MM.1S (cell line): ENCODE measurements around the gene TMEM175.

Experiments
- DNase-seq: peaks from one replicate; pipeline ENCODE4 v3.0.0-alpha.2; 2015
- H2AFZ ChIP-seq: fragments of 300-600 bp; sonication (generic); 2 replicates; pipeline ENCODE4 v1.6.0; 2016; ENCODE audit warnings: antibody characterized with exemption, low read length
- H3F3A ChIP-seq: fragments of 300-600 bp; sonication (generic); 2 replicates; pipeline ENCODE4 v1.6.1; 2016; ENCODE audit warnings: mild to moderate bottlenecking, antibody characterized with exemption, low read length, moderate library complexity, mixed read lengths; ENCODE audit not compliant: insufficient read depth
- H3K27ac ChIP-seq: fragments of 300-600 bp; sonication (generic); 2 replicates; pipeline ENCODE4 v1.5.1; 2016; ENCODE audit warnings: mild to moderate bottlenecking, low read length
- H3K27me3 ChIP-seq: fragments of 300-600 bp; sonication (generic); replicated peaks from 2 replicates; pipeline ENCODE4 v1.6.0; 2016; ENCODE audit warnings: low read length; ENCODE audit not compliant: insufficient read depth
- H3K36me3 ChIP-seq: fragments of 300-600 bp; sonication (generic); replicated peaks from 2 replicates; pipeline ENCODE4 v1.6.1; 2016; ENCODE audit warnings: mild to moderate bottlenecking, low read length, mixed read lengths; ENCODE audit not compliant: insufficient read depth
- H3K4me1 ChIP-seq: fragments of 300-600 bp; sonication (generic); 2 replicates; pipeline ENCODE4 v1.6.1; 2016; ENCODE audit warnings: low read length, mixed read lengths
- H3K4me2 ChIP-seq: fragments of 300-600 bp; sonication (generic); 2 replicates; pipeline ENCODE4 v1.6.0; 2016; ENCODE audit warnings: low read depth, low read length
- H3K4me3 ChIP-seq: fragments of 300-600 bp; sonication (generic); 2 replicates; pipeline ENCODE4 v1.5.1; 2016; ENCODE audit warnings: low read length, mixed read lengths
- H3K79me2 ChIP-seq: fragments of 300-600 bp; sonication (generic); 2 replicates; pipeline ENCODE4 v1.6.1; 2016; ENCODE audit warnings: mixed run types, low read length, mixed read lengths
- H3K9ac ChIP-seq: fragments of 300-600 bp; sonication (generic); 2 replicates; pipeline ENCODE4 v1.6.1; 2016; ENCODE audit warnings: low read length, mixed read lengths
- H3K9me2 ChIP-seq: fragments of 300-600 bp; sonication (generic); replicated peaks from 2 replicates; pipeline ENCODE4 v1.6.1; 2016; ENCODE audit warnings: mild to moderate bottlenecking, low read length, mixed read lengths; ENCODE audit not compliant: insufficient read depth
- H3K9me3 ChIP-seq: fragments of 300-600 bp; sonication (generic); replicated peaks from 2 replicates; pipeline ENCODE4 v1.6.1; 2016; ENCODE audit warnings: mild to moderate bottlenecking, low read length, mixed read lengths; ENCODE audit not compliant: insufficient read depth
- H4K20me1 ChIP-seq: fragments of 300-600 bp; sonication (generic); 2 replicates; pipeline ENCODE4 v1.6.1; 2016; ENCODE audit warnings: mild to moderate bottlenecking, low read length, moderate library complexity, mixed read lengths; ENCODE audit not compliant: insufficient read depth
- EZH2 ChIP-seq: fragments of 300-600 bp; sonication (generic); optimal IDR thresholded peaks from 2 replicates; pipeline ENCODE3; 2017; ENCODE audit warnings: low read depth, mild to moderate bottlenecking, antibody characterized with exemption, low read length, mixed read lengths
- EZH2phosphoT487 ChIP-seq: fragments of 300-600 bp; sonication (generic); IDR thresholded peaks from 2 replicates; pipeline ENCODE4 v1.6.1; 2018; ENCODE audit warnings: antibody characterized with exemption, low read length
- TF ChIP-seq, protein P1 (sequence below): fragments of 300-600 bp; sonication (generic); IDR thresholded peaks from 2 replicates; pipeline ENCODE4 v1.5.1; 2016; ENCODE audit warnings: antibody characterized with exemption, low read length, mixed read lengths

The TMEM175 gene

DNA sequence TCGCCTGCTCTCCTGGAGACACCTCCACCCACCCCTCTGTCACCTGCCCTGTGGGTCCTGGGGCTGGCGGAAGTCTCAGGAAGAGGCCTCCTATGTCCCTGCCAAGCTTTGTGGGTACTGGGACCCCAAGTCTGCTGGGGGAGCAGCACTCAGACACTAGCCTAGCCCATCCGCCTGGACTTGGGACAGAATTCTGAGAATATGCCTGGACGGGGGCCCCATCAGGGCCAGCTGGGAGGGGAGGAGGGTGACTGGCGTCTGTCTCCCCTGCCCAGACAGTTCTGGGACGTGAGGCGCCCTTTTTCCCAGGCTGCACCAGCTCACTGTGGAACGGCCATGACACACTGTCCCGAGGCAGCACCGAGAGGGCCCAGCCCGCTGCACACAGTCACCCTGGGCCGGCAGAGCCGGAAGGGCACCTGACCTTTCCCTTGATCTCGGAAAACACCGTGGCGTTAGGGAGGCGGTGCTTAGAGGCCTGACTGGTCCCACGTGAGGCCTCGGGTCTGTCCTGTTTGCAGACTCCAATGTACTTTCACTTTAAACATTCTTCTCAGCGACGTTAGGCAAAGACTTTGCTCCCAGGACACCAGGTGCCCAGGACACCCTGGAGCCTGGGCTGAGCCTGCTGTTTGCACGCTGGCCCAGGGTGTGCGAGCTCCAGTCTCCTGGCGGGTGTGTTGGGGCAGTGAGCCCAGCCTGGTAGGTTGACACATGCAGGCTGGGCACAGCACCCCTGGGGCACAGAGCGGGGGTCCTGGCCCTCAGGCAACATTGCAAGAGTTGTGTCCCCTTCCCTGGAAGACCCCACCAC, 60.2 kb downstream of the TMEM175 start:
- H3K9me3 ChIP-seq = no peaks in the 10 kb centered on the region
- H3F3A ChIP-seq = no peaks in the 10 kb centered on the region
- no peaks in the 10 kb centered on the region for H3K36me3 ChIP-seq
- H4K20me1 ChIP-seq = no peaks in the 10 kb centered on the region
- H3K4me2 ChIP-seq = peak overlapping the region; percentile 15; the same call in 1 of the 2 replicates
- TF ChIP-seq, protein P1, sequence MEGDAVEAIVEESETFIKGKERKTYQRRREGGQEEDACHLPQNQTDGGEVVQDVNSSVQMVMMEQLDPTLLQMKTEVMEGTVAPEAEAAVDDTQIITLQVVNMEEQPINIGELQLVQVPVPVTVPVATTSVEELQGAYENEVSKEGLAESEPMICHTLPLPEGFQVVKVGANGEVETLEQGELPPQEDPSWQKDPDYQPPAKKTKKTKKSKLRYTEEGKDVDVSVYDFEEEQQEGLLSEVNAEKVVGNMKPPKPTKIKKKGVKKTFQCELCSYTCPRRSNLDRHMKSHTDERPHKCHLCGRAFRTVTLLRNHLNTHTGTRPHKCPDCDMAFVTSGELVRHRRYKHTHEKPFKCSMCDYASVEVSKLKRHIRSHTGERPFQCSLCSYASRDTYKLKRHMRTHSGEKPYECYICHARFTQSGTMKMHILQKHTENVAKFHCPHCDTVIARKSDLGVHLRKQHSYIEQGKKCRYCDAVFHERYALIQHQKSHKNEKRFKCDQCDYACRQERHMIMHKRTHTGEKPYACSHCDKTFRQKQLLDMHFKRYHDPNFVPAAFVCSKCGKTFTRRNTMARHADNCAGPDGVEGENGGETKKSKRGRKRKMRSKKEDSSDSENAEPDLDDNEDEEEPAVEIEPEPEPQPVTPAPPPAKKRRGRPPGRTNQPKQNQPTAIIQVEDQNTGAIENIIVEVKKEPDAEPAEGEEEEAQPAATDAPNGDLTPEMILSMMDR = no peak
- TF ChIP-seq EZH2phosphoT487 (no peak), EZH2 (no peak)
- H3K27ac ChIP-seq = no peak overlapping the region
- DNase-seq = no peak
- no peak overlapping the region for H3K9ac ChIP-seq
- no peaks in the 10 kb centered on the region for H3K4me1 ChIP-seq
- no peaks in the 10 kb centered on the region for H3K27me3 ChIP-seq
- no peaks in the 10 kb centered on the region for H3K79me2 ChIP-seq
- no peaks in the 10 kb centered on the region for H3K9me2 ChIP-seq
- H2AFZ ChIP-seq = no peak overlapping the region
- H3K4me3 ChIP-seq = no peak overlapping the region

DNA sequence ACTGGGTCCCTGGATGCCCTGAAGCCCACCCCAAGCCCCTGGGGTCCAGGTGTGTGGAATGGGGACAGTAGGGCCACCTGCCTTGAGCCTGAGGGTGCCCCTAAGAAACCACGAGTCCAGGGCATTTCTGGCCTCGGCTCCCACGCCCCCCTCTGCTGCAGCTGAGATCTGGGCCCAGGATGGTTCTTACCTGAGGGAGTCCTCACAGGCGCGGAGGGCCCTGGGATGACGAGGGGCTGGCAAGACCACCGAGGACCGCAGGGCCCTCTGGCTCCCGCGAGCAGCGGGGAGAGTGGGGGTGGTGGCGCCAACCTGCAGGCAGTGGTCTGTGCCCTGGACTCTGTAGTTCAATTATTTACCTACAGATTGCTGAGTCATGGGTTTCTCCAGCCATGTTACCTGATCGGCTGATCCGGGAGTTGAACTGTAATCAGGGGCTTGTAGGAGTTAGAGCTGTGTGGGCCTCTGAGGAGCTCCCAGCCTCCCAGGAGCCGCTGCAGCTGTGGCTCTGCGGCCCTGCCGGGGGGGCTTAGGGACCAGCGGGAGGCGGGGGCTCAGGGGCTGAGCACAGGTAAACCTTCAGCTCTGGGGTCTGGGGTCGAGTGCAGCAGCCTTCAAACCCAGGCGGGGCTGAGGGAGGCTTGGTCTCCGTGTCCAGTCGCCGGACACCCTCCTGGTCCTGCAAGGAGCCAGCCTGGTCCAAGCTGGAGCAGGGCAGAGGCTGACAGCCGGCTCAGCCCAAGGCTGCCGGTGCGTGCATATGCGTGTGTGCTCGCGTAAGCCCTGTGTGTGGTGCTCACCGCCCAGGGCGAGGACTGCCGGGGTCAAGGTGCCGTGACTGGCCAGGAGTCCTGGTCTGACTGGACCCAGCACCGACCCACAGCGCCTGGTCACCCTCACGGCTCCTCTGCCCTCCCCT, 61.1 kb downstream of the TMEM175 start, which contains the start of gene SLC26A1:
Gene SLC26A1 (minus strand): TSS at position 294 of the 919 bp plus-strand sequence. CDS start 1,701 bp downstream, outside the sequence.
- no peak within 1 kb of the TSS for H3K4me3 ChIP-seq
- H3K9ac ChIP-seq = no peak within 1 kb of the TSS
- no peaks in the 10 kb centered on the region for H3K9me3 ChIP-seq
- no peak within 1 kb of the TSS for H2AFZ ChIP-seq
- no peaks in the 10 kb centered on the region for H3K9me2 ChIP-seq
- no peak for DNase-seq
- H3K27me3 ChIP-seq = no peaks in the 10 kb centered on the region
- no peaks in the 10 kb centered on the region for H4K20me1 ChIP-seq
- H3K4me2 ChIP-seq = peak within 1 kb of the TSS; percentile 15; the same call in 1 of the 2 replicates
- H3K4me1 ChIP-seq = no peaks in the 10 kb centered on the region
- no peaks in the 10 kb centered on the region for H3F3A ChIP-seq
- no peaks in the 10 kb centered on the region for H3K36me3 ChIP-seq
- no peaks in the 10 kb centered on the region for H3K79me2 ChIP-seq
- H3K27ac ChIP-seq = no peak within 1 kb of the TSS
- TF ChIP-seq, protein P1 = no peak
- TF ChIP-seq EZH2 (no peak), EZH2phosphoT487 (no peak)

DNA sequence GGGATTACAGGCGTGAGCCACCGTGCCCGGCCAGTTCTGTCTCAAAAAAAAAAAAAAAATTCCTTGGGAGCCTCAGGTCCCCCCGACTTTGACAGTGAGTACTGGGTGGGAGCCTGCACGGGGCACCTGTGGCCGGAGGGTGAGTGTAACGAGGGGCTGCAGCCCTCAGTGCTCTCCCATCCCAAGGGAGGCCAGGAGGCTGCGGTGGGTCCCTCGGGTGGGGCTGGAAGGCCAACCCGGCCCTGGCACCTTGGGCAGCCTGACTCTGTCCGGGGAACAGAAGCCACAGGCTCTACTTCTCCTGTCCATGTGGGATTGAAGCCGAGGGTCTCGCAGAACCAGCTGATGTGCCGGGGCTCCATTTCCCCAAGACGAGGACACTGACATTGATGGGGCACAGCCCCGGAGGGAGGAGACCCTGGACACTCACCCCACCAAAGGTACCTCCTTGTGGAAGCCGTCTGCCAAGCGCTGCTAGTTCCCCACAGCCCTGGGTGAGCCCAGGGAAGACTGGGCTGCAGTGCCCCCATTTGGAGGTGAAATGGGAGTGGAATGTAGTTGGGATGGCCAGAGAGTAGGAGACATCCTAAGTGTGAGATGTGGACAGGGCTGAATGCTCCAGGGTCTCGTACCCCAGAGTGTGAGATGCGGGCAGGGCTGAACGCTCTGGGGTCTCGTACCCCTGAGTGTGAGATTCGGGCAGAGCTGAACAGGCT, 63.2 kb downstream of the TMEM175 start:
- Histone ChIP-seq H3K4me1 (no peaks in the 10 kb centered on the region), H3F3A (no peaks in the 10 kb centered on the region), H3K79me2 (no peaks in the 10 kb centered on the region), H3K9me2 (no peaks in the 10 kb centered on the region), H2AFZ (no peak overlapping the region), H3K27me3 (no peaks in the 10 kb centered on the region), H3K9ac (no peak overlapping the region), H3K36me3 (no peaks in the 10 kb centered on the region), H3K9me3 (no peaks in the 10 kb centered on the region), H3K4me2 (no peak overlapping the region), H3K4me3 (no peak overlapping the region), H4K20me1 (no peaks in the 10 kb centered on the region), H3K27ac (no peak overlapping the region)
- TF ChIP-seq, protein P1 = no peak
- no peak for TF ChIP-seq EZH2phosphoT487
- TF ChIP-seq EZH2 = no peak
- DNase-seq = no peak
